K562 (cell line): ENCODE results near the gene IL1RL2. TPM values are rescaled to one million over a fixed set of nuclear protein-coding genes. Genes with fewer than 3 reads are reported as not detected.
A peak's percentile ranks its signal among the peaks of the same experiment; 100 is the strongest.

Experiments used
- ATF3 ChIP-seq, 2 experiments: fragments of 450-650 bp in 1 of 2; sonication (generic) in 1 of 2; formaldehyde crosslinking in 1 of 2; IDR thresholded peaks in 1 of 2; conservative IDR thresholded peaks in 1 of 2; 2 replicates each; pipeline versions ENCODE4 v1.6.1 to v1.8.1; 2016 to 2023; ENCODE audit warnings: mild to moderate bottlenecking in 2 of 2, moderate library complexity in 2 of 2, inconsistent platforms in 1 of 2, missing genetic modification reagents in 1 of 2
- BCOR ChIP-seq: fragments of 450-650 bp; IDR thresholded peaks from 2 replicates; pipeline ENCODE4 v1.6.1; 2016
- CCNT2 ChIP-seq: IDR thresholded peaks from 2 replicates; pipeline ENCODE4 v1.6.1; 2011; ENCODE audit warnings: borderline replicate concordance, low read depth, mild to moderate bottlenecking, moderate library complexity, mixed read lengths, low read length; ENCODE audit not compliant: insufficient read length; ENCODE audit errors: extremely low read depth
- DEAF1 ChIP-seq: fragments of 450-650 bp; formaldehyde crosslinking; IDR thresholded peaks from 2 replicates; pipeline ENCODE4 v1.4.0; 2020; ENCODE audit warnings: mild to moderate bottlenecking, moderate library complexity
- E2F1 ChIP-seq: sonication (generic); formaldehyde crosslinking; IDR thresholded peaks from 2 replicates; pipeline ENCODE4 v1.8.1; 2023; ENCODE audit warnings: mild to moderate bottlenecking, missing genetic modification reagents, moderate library complexity
- E2F4 ChIP-seq: sonication (generic); formaldehyde crosslinking; IDR thresholded peaks from 2 replicates; pipeline ENCODE4 v1.8.0; 2022; ENCODE audit warnings: mild to moderate bottlenecking, low read depth, missing genetic modification reagents
- ELK1 ChIP-seq: sonication (generic); formaldehyde crosslinking; IDR thresholded peaks from 2 replicates; pipeline ENCODE4 v1.8.1; 2022; ENCODE audit warnings: missing genetic modification reagents
- KDM4B ChIP-seq, 2 experiments: fragments of 450-650 bp in 1 of 2; sonication (generic) in 1 of 2; IDR thresholded peaks; 2 replicates each; pipeline ENCODE4 v1.6.1; 2016 to 2017; ENCODE audit warnings: borderline replicate concordance in 2 of 2, antibody characterized with exemption in 1 of 2, low read depth in 1 of 2, mild to moderate bottlenecking in 1 of 2
- RAD21 ChIP-seq, 2 experiments: fragments of 250-450 bp in 1 of 2; fragments of 450-650 bp in 1 of 2; sonication (Bioruptor Pico) in 1 of 2; formaldehyde crosslinking in 1 of 2; IDR thresholded peaks in 1 of 2; conservative IDR thresholded peaks in 1 of 2; 2 replicates each; pipeline versions ENCODE4 v1.4.0 to v1.8.0; 2020 to 2022; ENCODE audit warnings: mild to moderate bottlenecking in 2 of 2, moderate library complexity in 1 of 2
- RB1 ChIP-seq: fragments of 450-650 bp; IDR thresholded peaks from 2 replicates; pipeline ENCODE4 v1.6.1; 2017; ENCODE audit warnings: low read depth, mild to moderate bottlenecking
- RNF219 ChIP-seq: fragments of 250-450 bp; sonication (Bioruptor Pico); IDR thresholded peaks from 2 replicates; pipeline ENCODE4 v1.5.0; 2022; ENCODE audit warnings: mild to moderate bottlenecking
- VEZF1 ChIP-seq: fragments of 200-800 bp; sonication (Bioruptor generic); IDR thresholded peaks from 2 replicates; pipeline ENCODE4 v1.6.1; 2017; ENCODE audit warnings: missing genetic modification characterization, missing compliant biosample characterization
- ZFPM2 ChIP-seq: fragments of 250-450 bp; sonication (Bioruptor Pico); IDR thresholded peaks from 2 replicates; pipeline ENCODE4 v1.5.1; 2022; ENCODE audit warnings: mild to moderate bottlenecking
- polyA plus RNA-seq, 8 experiments: library from polyadenylated mRNA; depleted of rRNA in 4 of 8; stranded (reverse) in 5 of 8; unstranded in 3 of 8; fragments of >200 nt; fragmentation: Nextera tagmentation in 2 of 8; fragmentation: Illumina TruSeq in 1 of 8; extraction: Ambion mirVana in 2 of 8; extraction: Trizol in 1 of 8; gene quantifications; 2 replicates each; pipeline versions ENCODE4 v1.2.1 to v1.2.3, GENCODE V29; 2011 to 2014; ENCODE audit warnings: inconsistent platforms in 1 of 8, missing spikeins in 1 of 8
- total RNA-seq, 7 experiments: library from RNA; depleted of rRNA in 6 of 7; stranded (reverse); fragments of >200 nt in 6 of 7; fragmentation: Illumina TruSeq in 2 of 7; extraction: Trizol in 2 of 7; gene quantifications; 2 replicates each; pipeline versions ENCODE4 v1.2.1 to v1.2.3, GENCODE V29; 2011 to 2021; ENCODE audit warnings: low replicate concordance in 1 of 7

The IL1RL2 gene
- total and polyA plus RNA-seq, 9 of the 15 experiments (the other 6 are each of a cell fraction or from before 2014, with no cell fraction given), result not detected

GRCh38 chr2:102245266-102246151, 58.7 kb downstream of the IL1RL2 start (continued):
- TF ChIP-seq VEZF1 (CRISPR knock-in tag), result no peak
- no peak for TF ChIP-seq BCOR
- no peak for TF ChIP-seq KDM4B (IDR thresholded peaks at IDR 0.05; ENCODE audit: borderline replicate concordance in 2 of 2, low read depth in 1 of 2)
- no peak for TF ChIP-seq ELK1 (CRISPR knock-in tag)
- no peak for TF ChIP-seq ZFPM2 (CRISPR knock-in tag)
- TF ChIP-seq RNF219 (CRISPR knock-in tag), result no peak
- peak; percentile 43; the same call in 1 of the 2 replicates for TF ChIP-seq DEAF1 (CRISPR knock-in tag)
- peak; percentile 84 to 86 for TF ChIP-seq RAD21 (CRISPR knock-in tag; conservative IDR thresholded peaks at IDR 0.05 in 1 of 2, IDR thresholded peaks at IDR 0.05 in 1 of 2)
- 0 out of 2 replicates have a peak, but pooled peaks have one; percentile 12 for TF ChIP-seq RB1
- TF ChIP-seq ATF3 (IDR thresholded peaks at IDR 0.05), result no peak
- no peak for TF ChIP-seq ATF3 (CRISPR knock-in tag; conservative IDR thresholded peaks at IDR 0.05)
- TF ChIP-seq E2F4 (CRISPR knock-in tag), result no peak
- TF ChIP-seq E2F1 (CRISPR knock-in tag), result no peak
- no peak for TF ChIP-seq CCNT2
